T47D (cell line): Measurements from ENCODE around the gene MYO1G.
A peak's percentile ranks its signal among the peaks of the same experiment; 100 is the strongest.

ENCODE experiments used
- DNase-seq, 2 experiments: peaks; one replicate each; pipeline versions ENCODE4 v3.0.0 to v3.0.0-alpha.2; 2011 to 2012; ENCODE audit warnings: low read depth in 1 of 2, low spot score in 1 of 2
- JUND ChIP-seq: IDR thresholded peaks from 2 replicates; pipeline ENCODE4 v1.6.1; 2012; ENCODE audit warnings: low read depth
- in situ Hi-C: cut with HindIII; loops from 2 replicates; pipeline ENCODE4 v1.10.0; 2016; ENCODE audit warnings: low sequenced_read_pairs, low pct_unique_long_range_greater_than_20kb

MYO1G gene

DNA sequence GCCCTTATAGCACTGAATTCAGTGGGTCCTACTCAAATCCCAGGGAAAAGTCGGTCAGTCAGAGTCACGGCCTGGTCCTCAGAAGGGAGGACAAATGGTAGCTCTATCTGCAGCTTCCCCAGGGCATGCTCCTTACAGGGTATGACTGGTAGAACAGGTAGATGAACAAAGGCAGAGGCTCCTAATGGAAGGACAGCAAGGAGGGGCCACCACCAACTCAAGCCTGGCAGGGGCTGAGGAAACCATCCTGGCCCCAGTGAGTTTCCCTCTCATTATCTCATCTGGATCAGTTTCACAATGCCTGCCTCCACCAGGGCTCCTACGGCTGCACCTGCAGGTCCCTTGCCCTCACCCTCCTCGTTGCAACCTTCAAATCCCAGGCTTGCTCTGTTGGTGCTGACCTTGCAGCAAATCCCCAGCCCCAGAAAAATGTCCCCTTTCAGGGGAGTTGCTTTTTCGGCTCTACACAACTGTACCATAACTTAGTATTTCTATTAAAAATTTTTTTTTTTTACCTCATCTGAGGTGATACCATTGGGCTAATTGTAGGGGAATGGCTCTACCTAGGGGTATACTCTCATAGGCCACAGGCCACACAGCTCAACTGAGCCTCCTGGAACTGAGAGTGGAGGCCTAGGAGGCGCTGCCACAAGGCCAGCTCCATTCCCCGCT lies 2.4 kb upstream of the MYO1G start:
- no peak for DNase-seq
- in situ Hi-C loops = no loop called here
- no peak for TF ChIP-seq JUND

DNA sequence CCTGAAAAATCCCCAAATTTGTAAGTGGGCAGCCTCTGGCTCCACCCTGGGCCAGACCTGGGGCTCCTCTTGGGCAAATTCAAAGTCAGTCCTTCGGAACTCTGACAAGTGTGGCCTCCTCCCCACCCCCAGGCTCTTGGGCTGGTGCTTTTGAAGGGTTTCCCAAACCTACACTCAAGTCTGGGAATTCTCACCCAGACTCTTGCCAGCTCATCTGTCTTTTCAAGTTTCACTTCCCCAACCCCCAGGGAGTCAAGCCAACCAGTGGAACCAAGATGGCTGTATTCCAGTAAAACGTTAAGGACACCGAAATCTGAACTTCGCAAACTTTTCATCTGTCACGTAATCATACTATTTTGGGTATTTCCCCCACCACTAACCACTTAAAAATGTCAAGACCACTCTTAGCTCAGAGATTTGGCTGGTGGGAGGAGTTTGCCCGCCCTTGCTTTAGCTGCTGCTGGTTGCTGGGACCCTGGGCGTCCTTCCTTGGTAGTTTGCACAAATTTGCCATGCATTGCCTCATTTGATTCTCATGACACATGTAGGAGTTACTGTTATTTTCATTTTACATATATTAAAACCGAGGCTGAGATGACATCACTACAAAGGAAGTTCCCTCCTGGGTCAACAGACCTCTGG lies 1.7 kb upstream of the MYO1G start:
- in situ Hi-C loops = no loop called here
- DNase-seq = no peak

DNA sequence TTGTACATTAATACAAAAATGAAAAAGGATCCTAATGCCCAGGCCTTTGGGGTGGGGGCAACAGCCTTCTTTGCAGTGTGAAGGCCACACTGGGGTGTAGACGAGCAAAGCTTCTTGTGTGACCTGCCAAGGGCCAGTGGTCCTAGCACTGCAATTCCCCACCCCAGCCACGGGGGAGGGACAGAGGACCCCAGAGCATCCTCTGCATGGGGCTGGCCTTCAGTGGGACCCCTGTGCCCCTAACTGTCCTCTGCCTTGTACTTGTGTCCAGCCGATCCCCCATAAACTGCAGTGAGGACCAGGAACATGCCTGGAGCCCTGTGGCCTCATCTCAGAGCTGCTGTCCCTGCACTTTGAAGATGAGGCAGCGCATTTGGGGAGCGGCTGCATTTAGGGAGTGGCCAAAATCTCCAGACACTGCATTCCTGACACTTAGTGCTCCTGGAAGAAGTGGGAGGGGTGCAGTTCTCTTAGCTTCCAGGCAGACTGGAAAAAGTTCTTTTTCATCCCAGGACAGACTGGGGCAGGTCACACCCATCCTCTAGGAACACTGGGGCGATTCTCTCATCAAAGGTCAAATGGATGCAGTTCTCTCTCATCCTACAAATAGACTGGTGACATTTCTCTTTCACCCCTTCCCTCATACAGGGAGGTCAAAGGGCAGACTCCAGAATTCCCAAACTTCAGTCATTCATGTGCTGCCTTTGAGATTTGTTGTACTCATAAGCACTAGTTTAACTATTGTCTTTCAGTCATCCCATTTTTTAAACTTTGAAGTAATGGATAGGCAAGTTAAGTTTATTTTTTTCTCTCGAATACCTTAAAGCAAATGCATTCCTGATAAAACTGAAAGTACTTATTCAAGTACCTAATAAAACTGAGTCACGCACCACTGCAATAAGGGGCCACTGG lies 922 bp upstream of the MYO1G start:
- in situ Hi-C loops = no loop called here
- no peak for TF ChIP-seq JUND
- DNase-seq = no peak

More for the DNA sequence above, 1.7 kb upstream of the MYO1G start:
- no peak for TF ChIP-seq JUND

DNA sequence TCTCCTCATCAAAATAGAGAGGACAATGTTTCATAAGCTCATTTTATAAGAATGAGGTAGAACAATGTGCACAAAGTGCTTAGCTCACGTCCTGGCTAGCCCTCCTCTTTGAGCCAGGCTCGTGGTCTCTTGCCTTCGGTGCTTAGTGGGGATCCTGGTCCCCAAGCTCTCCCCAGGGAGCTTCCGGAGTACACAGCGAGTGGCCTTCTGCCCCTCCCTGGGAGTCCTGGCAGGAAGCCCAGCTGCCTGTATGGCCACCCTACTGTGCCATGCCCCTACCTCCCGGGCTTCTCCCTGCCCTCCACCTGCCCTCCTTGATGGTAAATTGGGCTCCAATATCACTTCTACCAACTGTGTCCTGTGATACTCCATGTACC lies 868 bp downstream of the MYO1G start:
- in situ Hi-C loops = no loop called here
- TF ChIP-seq JUND = no peak
- no peak for DNase-seq

DNA sequence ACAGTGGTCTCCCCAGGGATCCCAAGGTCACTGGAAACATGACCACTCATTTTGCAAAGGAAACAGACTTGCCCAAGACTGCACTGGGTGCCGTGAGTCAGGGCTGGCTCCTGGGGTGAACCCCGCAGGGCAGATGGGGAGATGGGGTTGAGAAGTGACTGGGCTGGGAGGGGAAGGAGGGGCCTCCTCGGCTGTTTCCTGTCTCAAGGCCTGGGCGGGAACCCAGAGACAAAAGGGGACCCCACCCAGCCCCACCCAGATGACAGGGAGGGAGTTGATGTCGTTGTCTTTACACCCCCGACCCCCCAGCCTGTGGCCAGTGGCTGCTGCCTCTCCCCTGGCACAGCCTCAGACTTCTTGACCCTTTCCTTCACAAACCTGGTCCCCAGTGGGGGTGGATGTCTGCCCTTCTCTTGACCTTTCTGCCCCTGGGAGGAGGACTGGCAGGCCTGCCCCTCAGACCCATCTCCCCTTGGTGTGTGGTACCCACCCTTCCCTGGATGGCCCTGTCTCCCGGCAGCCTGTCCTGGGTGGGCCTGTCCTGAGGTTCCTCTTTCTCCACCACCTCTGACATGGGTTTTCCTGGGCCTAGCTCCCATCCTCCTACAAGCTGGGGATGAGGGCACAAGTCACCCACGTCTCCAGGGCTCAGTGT lies 1.4 kb downstream of the MYO1G start:
- in situ Hi-C loops = no loop called here
- no peak for TF ChIP-seq JUND
- no peak for DNase-seq

DNA sequence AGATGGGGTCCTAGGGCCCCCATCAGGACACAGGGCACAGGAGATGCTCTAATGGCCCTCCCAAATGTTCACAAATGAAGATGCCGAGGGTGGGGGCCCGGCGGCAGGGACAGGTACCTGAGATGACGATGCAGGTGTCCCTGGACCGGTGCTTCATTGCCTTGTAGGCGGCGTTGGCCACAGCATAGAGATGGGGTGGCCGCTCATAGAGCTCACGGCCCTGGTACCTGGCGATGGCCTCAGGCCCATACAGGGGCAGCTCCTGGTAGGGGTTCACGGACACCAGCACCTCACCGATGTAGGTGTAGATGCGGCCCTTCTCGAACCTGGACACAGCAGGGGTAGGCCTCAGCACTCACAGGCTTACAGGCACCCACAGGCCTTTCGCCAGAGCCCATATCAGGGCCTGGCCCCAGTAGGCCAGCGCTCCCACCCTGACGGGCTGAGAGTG lies 2.0 kb downstream of the MYO1G start:
- TF ChIP-seq JUND = no peak
- no peak for DNase-seq
- in situ Hi-C loops = no loop called here

DNA sequence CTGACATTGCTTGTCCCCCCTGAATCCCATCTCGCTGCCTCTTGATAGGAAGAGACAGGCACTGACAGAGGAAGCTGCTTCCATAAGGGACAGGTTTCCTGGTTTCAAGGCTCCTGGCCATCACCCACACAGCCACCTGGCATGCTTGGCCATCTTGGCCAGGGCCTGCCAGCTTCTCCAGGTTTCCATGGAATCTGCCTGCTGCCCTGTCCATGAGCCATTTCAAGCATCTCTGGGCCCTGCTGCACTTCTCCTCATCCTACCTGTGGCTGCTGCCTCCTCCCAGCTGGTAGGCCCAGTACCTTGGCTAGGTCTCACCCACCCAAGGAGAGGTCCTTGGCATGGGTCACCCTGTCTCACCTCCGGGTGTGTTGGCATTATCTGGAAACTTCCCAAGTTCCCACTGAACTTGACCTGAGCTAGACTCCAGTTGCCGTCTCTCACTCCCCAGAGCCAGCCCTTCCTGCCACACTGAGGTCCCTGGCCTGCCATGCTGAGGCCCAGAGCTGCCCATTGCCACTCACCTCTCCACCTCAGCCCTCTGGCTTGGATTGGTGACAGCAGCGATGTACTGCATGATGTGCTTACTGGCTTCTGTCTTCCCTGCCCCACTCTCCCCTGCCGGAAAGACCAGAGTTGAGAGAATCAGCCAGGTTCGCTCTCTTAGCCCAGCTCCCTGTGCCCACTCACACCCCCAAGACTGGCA lies 2.6 kb downstream of the MYO1G start:
- DNase-seq = no peak
- no peak for TF ChIP-seq JUND
- in situ Hi-C loops = no loop called here

DNA sequence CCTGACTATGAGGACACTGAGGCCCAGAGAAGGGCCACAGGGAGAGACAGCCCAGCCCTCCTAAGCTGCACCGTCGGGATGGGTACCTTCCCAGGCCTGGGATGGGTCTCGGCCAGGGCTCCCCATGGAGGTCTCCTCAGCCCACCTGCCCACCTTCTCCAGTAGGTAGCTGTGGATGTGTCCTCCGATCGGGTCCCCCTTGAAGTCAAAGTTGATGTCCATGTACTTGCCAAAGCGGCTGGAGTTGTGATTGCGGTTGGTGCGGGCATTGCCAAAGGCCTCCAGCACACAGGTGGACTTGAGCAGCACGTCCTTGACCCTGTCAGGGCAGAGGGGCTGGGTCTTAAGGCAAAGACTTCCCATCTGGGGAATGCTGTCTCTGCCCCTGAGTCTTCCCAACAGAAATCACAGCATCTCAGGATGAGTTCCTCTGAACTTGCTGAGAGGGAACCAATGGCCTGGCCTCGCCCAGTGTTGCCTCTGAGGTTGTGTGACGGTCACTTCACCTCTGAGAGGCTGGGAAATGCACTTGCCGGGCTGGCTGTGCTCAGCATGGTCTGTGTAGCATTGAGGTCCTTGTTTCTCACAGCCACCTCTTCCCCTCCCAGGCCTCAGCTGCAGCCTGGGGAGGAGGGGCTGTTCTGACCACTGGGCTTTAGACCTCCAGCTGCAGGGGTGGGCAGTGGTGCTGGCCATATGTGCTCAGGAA lies 3.3 kb downstream of the MYO1G start:
- in situ Hi-C loops = no loop called here

DNA sequence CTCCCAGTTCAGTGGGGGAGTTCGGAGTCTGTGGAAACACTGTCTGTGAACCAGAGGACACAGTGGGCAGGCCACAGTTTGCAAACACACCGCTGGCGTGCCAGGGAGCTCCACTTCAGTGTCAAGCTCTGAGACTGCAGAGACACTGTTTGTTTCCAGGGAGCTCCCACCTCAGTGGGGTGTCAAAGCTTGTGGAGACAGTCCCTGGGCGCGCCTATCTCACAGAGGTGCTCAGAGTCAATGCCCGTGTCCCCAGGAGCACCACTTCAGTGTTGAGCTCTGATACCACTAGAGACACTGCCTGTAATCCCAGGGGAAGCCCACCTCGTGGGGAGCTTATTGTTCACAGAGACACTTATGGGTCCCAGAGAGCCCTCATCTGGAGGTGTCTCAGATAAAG lies 4.3 kb downstream of the MYO1G start:
- in situ Hi-C loops = no loop called here
- TF ChIP-seq JUND = no peak
- no peak for DNase-seq

More for the DNA sequence above, 3.3 kb downstream of the MYO1G start:
- no peak for TF ChIP-seq JUND
- no peak for DNase-seq

DNA sequence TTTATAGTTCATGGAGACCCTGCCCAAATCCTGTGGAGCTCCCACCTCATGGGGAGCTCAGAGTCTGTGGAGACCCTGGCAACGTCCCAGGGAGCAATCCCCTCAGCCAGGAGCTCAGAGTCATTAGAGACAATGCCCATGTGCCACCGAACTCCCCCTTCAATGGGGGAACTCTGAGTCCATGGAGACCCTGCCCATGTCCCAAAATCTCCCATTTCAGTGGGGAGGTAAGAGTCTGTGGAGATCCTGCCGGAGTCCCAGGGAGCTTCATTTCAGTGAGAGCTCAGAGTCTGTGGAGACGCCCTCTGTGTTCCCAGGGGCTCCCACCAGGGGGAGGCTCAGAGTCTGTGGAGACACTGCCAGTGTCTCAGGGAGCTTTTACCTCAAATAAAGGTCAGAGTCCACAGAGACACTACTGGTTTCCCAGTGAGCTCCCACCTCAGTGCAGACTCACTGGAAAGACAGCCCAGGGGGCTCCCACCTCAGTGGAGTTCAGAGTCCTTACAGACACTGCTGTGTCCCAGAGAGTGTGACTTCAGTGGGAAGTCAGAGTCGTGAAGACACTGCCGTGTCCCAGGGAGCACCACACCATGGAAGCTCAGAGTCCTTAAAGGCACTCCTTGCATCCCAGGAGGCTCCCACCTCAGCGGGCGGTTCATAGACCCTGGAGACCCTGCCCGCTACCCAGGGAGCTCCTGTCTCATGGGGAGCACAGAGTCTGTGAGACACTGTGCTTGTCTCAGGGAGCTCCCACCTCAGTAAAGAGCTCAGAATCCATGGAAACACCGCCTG lies 5.0 kb downstream of the MYO1G start:
- TF ChIP-seq JUND = no peak
- DNase-seq = peak in 1 of 2 experiments; percentile 80
- in situ Hi-C loops = no loop called here

DNA sequence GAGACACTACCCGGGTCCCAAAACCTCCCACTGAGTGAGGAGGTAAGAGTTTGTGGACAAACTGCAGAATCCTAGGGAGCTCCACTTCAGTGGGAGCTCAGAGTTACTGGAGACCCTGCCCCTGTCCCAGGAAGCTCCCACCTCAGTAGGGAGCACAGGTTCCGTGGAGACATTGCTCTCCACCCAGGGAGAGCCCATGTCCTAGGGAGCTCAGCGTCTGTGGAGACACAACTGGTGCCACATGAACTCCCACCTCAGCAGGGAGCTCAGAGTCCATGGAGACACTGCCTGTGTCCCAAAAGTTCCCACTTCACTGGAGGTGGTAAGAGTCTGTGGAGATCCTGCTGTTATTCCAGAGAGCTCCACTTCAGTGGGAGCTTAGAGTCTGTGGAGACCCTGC lies 6.3 kb downstream of the MYO1G start:
- DNase-seq = no peak
- in situ Hi-C loops = no loop called here
- TF ChIP-seq JUND = no peak
